NCI-H2107 treated with DMSO at 0.1 percent for 48 hours (cell line): Measurements from ENCODE around the gene RPL21.
"Not testable (repeated sequence)": the region's sequence is repeated elsewhere in the genome, so short reads cannot be mapped to it uniquely, and the experiment has no call there.

Source experiments
- DNase-seq: peaks from one replicate; lab custom pipeline; 2025; ENCODE audit not compliant: unreplicated experiment; lab: John Stamatoyannopoulos, UW

Gene RPL21

DNA sequence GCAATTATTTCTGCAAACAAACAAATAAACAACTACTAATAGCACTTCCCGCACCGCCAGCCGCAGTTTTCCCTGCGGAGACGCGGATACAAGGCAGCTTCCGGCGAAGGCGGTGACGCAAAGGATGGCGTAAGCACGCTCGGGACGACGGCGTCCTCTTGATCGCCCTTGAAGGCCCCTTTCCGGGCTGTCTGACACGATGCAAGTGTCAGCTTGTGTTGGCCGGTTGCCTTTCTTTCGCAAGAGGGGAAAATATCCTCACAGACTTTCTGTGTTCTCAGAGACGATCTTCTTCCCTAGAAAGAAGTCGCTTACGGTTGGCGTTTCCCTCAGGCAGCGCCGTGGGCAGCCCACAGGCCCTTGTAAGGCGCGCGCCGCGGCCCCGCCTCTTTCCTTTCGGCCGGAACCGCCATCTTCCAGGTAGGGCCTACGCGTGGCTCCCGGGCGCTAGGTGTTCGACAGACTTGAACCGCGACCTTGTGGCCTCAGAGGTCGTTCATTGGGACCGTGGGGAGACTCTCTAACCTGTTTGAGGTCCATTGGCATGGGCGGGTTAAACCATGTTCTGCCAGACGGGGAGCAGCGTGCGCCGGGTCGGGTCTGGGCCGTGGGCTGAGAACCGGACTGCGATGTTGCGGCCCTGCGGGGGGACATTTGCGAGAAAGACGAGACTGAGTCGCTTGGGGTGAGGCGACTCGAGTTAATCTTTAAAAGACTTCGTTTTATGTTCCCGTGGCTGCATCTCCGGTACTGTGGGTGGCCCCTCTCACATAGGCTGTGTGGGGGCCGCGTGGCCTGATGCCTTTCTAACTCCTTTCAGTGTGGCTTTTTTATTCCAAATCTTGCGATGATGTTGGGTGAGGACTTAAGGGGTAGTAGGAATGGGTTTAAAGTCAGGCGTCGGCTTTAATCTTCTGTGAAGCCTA, at the start of gene RPL21:
RPL21 (plus strand) TSS at position 393 of the 926 bp plus-strand sequence. CDS start 2,219 bp downstream, outside the sequence.
- peak; percentile 88 for DNase-seq

DNA sequence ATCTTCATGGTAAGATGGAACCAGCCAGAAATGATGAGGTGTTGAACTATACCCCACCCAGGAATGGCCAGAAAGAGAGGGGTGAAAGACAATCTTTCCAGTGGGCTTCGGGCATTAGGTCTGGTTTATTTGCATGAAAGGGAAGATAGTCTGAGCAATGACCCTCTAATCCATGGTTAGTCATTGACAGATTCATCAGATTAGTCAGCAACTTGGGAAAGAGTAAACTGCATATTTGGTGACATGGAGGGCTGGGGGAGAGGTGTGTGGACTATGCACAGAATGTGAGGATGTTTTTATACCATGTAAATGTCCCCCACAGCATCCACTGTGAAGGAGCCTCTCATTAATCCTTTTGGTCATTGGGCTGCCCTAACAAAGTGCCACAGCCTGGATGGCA, 49.7 kb upstream of the RPL21 start:
- no peak for DNase-seq

DNA sequence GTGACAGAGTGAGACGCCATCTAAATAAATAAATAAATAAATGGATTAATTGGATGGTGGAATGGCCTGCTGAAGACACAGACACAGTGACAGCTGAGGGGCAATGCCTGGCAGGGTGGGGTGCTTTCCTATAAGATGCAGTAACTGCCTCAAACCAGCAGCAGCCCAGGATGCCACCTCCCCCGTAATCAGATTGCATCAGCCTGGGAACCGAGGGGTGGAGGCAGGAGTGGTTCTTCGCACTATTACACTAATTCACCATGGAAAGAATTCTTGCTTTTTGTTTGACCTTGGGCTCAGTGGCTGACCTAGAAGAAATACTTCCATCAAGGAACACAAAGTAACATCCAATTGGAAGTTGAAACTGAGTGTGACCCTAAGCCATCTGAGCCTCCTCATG, 48.2 kb upstream of the RPL21 start:
- no peak for DNase-seq

GRCh38 chr13:27203854-27204253, 47.5 kb upstream of the RPL21 start:
- no peak for DNase-seq

- no peak for DNase-seq
Measured at GRCh38 chr13:27208514-27208913, 42.8 kb upstream of the RPL21 start.

- no peak for DNase-seq
Measured at GRCh38 chr13:27211271-27211670, 40.1 kb upstream of the RPL21 start.

DNA sequence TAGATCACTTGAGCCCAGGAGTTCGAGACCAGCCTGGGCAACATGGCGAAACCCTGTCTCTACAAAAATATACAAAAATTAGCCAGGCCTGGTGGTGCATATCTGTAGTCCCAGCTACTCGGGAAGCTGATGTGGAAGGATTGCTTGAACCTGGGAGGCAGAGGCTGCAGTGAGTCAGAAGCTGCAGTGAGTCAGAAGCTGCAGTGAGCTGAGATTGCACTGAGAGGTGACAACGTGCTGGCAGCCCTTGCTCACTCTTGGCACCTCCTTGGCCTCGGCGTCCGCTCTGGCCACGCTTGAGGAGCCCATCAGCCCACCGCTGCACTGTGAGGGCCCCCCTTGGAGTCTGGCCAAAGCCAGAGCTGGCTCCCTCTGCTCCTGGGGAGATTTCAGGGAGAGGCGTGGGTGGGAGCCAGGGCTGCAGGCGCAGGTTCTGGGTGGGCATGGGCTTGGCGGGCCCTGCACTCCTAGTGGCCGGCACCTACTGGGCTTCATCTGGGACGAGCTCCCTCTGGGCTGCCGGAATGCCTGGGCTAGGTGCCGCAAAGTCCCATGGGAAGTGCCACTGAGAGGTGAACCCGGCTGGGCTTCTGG, 39.5 kb upstream of the RPL21 start:
- no peak for DNase-seq

DNA sequence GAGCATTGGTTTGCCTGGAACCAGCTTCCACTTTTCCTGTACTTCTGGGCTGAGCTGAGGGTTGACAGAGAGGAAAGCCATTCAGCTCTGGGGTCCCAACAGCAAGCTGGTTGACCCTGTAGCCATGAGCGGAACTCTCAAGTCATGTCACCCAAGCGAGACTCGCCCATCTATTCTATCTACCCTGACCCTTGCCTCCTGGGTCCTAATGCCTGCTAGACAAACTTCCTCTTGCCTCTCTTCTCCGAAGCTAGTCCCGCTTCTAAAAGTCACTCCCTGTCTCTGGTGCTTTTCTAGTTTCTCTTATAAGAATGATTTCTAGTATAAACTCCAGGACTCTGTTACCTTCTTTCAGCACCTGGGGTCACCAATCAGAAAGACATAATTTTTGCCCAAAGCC, 38.0 kb upstream of the RPL21 start:
- not testable (repeated sequence) for DNase-seq

- not testable (repeated sequence) for DNase-seq
Measured at GRCh38 chr13:27217791-27218190, 33.6 kb upstream of the RPL21 start.

GRCh38 chr13:27218861-27219260, 32.5 kb upstream of the RPL21 start:
- not testable (repeated sequence) for DNase-seq

- no peak for DNase-seq
Measured at GRCh38 chr13:27219611-27220010, 31.7 kb upstream of the RPL21 start.

DNA sequence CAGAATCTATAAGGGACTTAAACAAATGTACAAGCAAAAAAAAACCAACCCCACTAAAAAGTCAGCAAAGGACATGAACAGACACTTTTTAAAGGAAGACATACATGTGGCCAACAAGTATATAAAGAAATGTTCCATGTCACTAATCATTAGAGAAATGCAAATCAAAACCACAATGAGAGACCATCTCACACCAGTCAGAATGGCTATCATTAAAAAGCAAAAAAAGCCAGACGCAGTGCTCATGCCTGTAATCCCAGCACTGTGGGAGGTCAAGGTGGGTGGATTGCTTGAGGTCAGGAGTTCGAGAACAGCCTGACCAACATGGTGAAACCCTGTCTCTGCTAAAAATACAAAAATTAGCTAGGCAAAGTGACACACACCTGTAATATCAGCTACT, 29.3 kb upstream of the RPL21 start:
- not testable (repeated sequence) for DNase-seq

DNA sequence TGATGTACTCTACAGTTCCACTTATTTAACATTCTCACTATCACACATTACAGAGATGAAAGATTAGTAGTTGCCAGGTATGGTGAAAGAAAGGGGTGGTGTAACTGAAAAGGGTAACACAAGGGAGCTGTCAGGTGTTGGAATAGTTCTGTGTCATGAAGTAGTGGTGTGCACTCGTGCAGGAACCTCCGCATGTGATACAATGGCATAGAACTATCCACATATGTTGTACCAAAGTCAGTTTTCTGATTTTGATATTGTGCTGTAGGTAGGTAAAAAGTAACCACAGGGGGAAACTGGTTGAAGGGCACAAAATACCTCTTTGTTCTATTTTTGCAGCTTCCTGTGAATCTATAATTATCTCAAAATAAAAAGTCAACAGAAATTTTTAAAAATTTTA, 24.4 kb upstream of the RPL21 start:
- no peak for DNase-seq

GRCh38 chr13:27228131-27228530, 23.2 kb upstream of the RPL21 start:
- no peak for DNase-seq

DNA sequence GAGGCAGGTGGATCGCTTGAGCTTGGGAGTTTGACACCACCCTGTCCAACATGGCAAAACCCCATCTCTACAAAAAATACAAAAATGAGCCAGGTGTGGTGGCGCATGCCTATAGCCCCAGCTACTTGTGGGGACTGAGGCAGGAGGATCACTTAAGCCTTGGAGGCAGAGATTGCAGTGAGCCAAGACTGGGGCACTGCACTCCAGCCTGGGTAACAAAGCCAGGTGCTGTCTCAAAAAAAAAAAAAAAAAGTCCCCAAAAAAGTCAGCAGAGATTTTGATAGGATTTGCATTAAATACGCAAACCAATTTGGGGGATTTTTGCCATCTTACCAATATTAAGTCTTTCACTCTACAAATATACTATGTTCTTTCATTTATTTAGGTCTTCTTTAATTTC, 21.7 kb upstream of the RPL21 start:
- DNase-seq, result no peak

DNA sequence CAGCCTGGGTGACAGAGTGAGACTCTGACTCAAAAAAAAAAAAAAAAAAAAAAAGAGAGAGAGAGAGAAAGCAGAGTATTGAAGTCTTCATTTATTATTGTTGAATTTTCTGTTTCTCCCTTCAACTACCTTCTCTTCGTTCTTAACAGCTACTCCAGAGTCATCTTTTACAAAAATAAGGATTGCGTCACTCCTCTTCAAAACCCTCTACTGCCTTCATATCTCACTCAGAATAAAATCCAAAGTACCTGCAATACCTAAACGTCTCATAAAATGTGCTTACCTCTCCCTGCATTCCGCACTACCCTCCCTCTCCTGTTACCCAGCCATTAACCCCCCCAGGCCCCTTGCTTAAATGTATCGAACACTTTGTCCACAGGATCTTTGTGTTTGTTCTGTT, 17.4 kb upstream of the RPL21 start:
- DNase-seq, result no peak

- DNase-seq, result no peak
Measured at GRCh38 chr13:27236478-27236877, 14.9 kb upstream of the RPL21 start.

- DNase-seq, result no peak
Measured at GRCh38 chr13:27242702-27243101, 8.7 kb upstream of the RPL21 start.

- no peak for DNase-seq
Measured at GRCh38 chr13:27245610-27246009, 5.7 kb upstream of the RPL21 start.

GRCh38 chr13:27250833-27251165, 559 bp upstream of the RPL21 start:
- no peak for DNase-seq

- DNase-seq, result no peak
Measured at GRCh38 chr13:27252467-27252866, 1.1 kb downstream of the RPL21 start.

DNA sequence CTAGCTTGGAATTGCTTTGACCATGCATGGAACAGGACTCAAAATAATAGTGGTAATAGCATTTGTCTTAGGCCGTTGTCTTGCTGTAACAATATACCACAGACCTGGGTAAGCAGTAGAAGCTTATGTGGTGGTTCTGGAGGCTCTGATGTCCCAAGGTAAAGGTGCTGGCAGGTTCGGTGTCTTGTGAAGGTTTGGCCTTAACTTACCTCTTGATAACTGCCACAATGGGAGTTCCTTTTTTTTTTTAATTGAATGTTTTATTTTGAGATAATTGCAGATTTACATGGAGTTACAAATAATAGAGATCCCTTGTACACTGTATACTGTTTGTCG, 5.8 kb downstream of the RPL21 start:
- DNase-seq, result no peak
